Calu3 (cell line): ENCODE data around the gene PER2. TPM values are rescaled to one million over a fixed set of nuclear protein-coding genes. Genes with fewer than 3 reads are reported as not detected.
A peak's percentile ranks its signal among the peaks of the same experiment; 100 is the strongest.

Source experiments
- BruUV-seq: library from RNA; stranded (reverse); fragments of 400-500 nt; replicated peaks from 2 replicates; lab custom pipeline; 2021; lab: Mats Ljungman, UMichigan
- CTCF ChIA-PET: fragments of 300-600 bp; sonication (Branson Sonifier 250); formaldehyde crosslinking; loops from one replicate; lab custom pipeline; 2022; ENCODE audit warnings: antibody characterized with exemption; lab: Charles Lee
- DNase-seq: peaks from one replicate; pipeline ENCODE4 v3.0.0; 2022
- H3K27ac Mint-ChIP-seq: one replicate; pipeline ENCODE4 v1.8.0; 2022; ENCODE audit warnings: mixed read lengths; ENCODE audit not compliant: unreplicated experiment
- H3K27me3 Mint-ChIP-seq: one replicate; pipeline ENCODE4 v1.8.0; 2022; ENCODE audit warnings: mixed read lengths; ENCODE audit not compliant: unreplicated experiment
- H3K36me3 Mint-ChIP-seq: one replicate; pipeline ENCODE4 v1.8.0; 2022; ENCODE audit warnings: mild to moderate bottlenecking, moderate library complexity, mixed read lengths; ENCODE audit not compliant: insufficient read depth, unreplicated experiment
- H3K4me1 Mint-ChIP-seq: one replicate; pipeline ENCODE4 v1.8.0; 2022; ENCODE audit warnings: mild to moderate bottlenecking, low read depth, mixed read lengths; ENCODE audit not compliant: unreplicated experiment
- H3K4me3 Mint-ChIP-seq: one replicate; pipeline ENCODE4 v1.8.0; 2022; ENCODE audit warnings: mild to moderate bottlenecking, low read depth, moderate library complexity, mixed read lengths; ENCODE audit not compliant: unreplicated experiment
- H3K9me3 Mint-ChIP-seq: one replicate; pipeline ENCODE4 v1.8.0; 2022; ENCODE audit warnings: low read depth, mixed read lengths; ENCODE audit not compliant: unreplicated experiment
- CTCF ChIP-seq: fragments of 200-600 bp; IDR thresholded peaks from one replicate; pipeline ENCODE4 v1.8.0; 2022; ENCODE audit warnings: antibody characterized with exemption; ENCODE audit not compliant: unreplicated experiment
- intact Hi-C: fragments of 100-400 bp; cut with micrococcal nuclease; formaldehyde crosslinking; loops from one replicate; pipeline ENCODE4 v1.10.0; 2022; ENCODE audit not compliant: unreplicated experiment
- total RNA-seq: library from RNA; stranded (reverse); gene quantifications from 2 replicates; pipeline ENCODE4 v1.2.3, GENCODE V29; 2022

Gene PER2
- total RNA-seq, 1 experiment from 2014 or later: 14.0 TPM

GRCh38 chr2:238321467-238321866, 33.1 kb upstream of the PER2 start:
- CTCF ChIA-PET: no interaction called here
- no peak for DNase-seq
- Mint-ChIP-seq H3K4me1 (peaks cover 9% of the 10 kb centered on the region), H3K4me3 (peak overlapping the region; percentile 72), H3K36me3 (peaks cover 19% of the 10 kb centered on the region), H3K27me3 (no peaks in the 10 kb centered on the region), H3K27ac (peak overlapping the region; percentile 85), H3K9me3 (no peaks in the 10 kb centered on the region)
- no TSS peak for BruUV-seq
- TF ChIP-seq CTCF: no peak
- intact Hi-C loops: loop anchor here (5.0 kb wide), 1 partner anchor 34 kb away; the partner anchor contains the start of gene PER2

- Mint-ChIP-seq H3K4me3 (peak overlapping the region; percentile 72), H3K27ac (peak overlapping the region; percentile 85), H3K36me3 (peaks cover 19% of the 10 kb centered on the region), H3K27me3 (no peaks in the 10 kb centered on the region), H3K9me3 (no peaks in the 10 kb centered on the region), H3K4me1 (peaks cover 9% of the 10 kb centered on the region)
- no peak for DNase-seq
- intact Hi-C loops: loop anchor here (5.0 kb wide), 1 partner anchor 33 kb away; the partner anchor contains the start of gene PER2
- CTCF ChIA-PET: no interaction called here
- no TSS peak for BruUV-seq
- no peak for TF ChIP-seq CTCF
Observed at GRCh38 chr2:238320648-238321281, 32.4 kb upstream of the PER2 start.

- Mint-ChIP-seq H3K27ac (peak within 1 kb of the TSS; percentile 85), H3K27me3 (no peaks in the 10 kb centered on the region), H3K36me3 (peaks cover 19% of the 10 kb centered on the region), H3K4me1 (peaks cover 9% of the 10 kb centered on the region), H3K4me3 (peak within 1 kb of the TSS; percentile 72), H3K9me3 (no peaks in the 10 kb centered on the region)
- no peak for TF ChIP-seq CTCF
- intact Hi-C loops: loop anchor here (5.0 kb wide), 1 partner anchor 33 kb away; the partner anchor contains the start of gene PER2
- CTCF ChIA-PET: no interaction called here
- no TSS peak for BruUV-seq
- DNase-seq: peak; percentile 96
Observed at GRCh38 chr2:238320246-238320647, 31.8 kb upstream of the PER2 start, which contains the start of gene TRAF3IP1. Gene TRAF3IP1, plus strand, starts transcription at chr2:238320518. Its CDS starts 145 bp downstream, at chr2:238320663.

GRCh38 chr2:238315031-238315595, 26.7 kb upstream of the PER2 start:
- H3K36me3 Mint-ChIP-seq: peaks cover 5% of the 10 kb centered on the region
- intact Hi-C loops: no loop called here
- no peak overlapping the region for H3K4me3 Mint-ChIP-seq
- no peak overlapping the region for H3K27ac Mint-ChIP-seq
- H3K4me1 Mint-ChIP-seq: no peaks in the 10 kb centered on the region
- BruUV-seq: no TSS peak
- TF ChIP-seq CTCF: no peak
- H3K9me3 Mint-ChIP-seq: no peaks in the 10 kb centered on the region
- DNase-seq: no peak
- CTCF ChIA-PET: no interaction called here
- H3K27me3 Mint-ChIP-seq: no peaks in the 10 kb centered on the region
